Heart left ventricle (tissue), 16 donors: ENCODE results near the gene DUSP1. TPM values are rescaled to one million over a fixed set of nuclear protein-coding genes. Genes with fewer than 3 reads are reported as not detected.
A peak's percentile ranks its signal among the peaks of the same experiment; 100 is the strongest.

Experiments used
- ATAC-seq, 4 donors: fragments of 200-7000 bp; cut with Tn5 transposase; one replicate each; pipeline ENCODE4 v1.9.1; 2020 to 2022; ENCODE audit warnings: moderate library complexity in 4 of 4, mild to moderate bottlenecking in 3 of 4, moderate number of reproducible peaks in 1 of 4
- DNase-seq, 5 donors: peaks; one replicate each; pipeline ENCODE4 v3.0.0-alpha.2; 2020
- H3K27ac ChIP-seq, 12 donors: fragments of 200-600 bp; sonication (generic) in 4 of 12; one replicate each; pipeline versions ENCODE4 v1.5.0 to v1.8.0; 2016 to 2022; ENCODE audit warnings: mild to moderate bottlenecking in 2 of 12
- H3K27me3 ChIP-seq, 9 donors: fragments of 200-600 bp; sonication (generic) in 2 of 9; one replicate each; pipeline versions ENCODE4 v1.5.1 to v1.8.0; 2016 to 2022; ENCODE audit warnings: mild to moderate bottlenecking in 3 of 9
- H3K36me3 ChIP-seq, 9 donors: fragments of 200-600 bp; sonication (generic) in 2 of 9; one replicate each; pipeline versions ENCODE4 v1.5.0 to v1.8.0; 2018 to 2022; ENCODE audit warnings: mild to moderate bottlenecking in 2 of 9
- H3K4me1 ChIP-seq, 12 donors: fragments of 200-600 bp; sonication (generic) in 4 of 12; one replicate each; pipeline versions ENCODE4 v1.5.0 to v1.8.0; 2016 to 2022; ENCODE audit warnings: mild to moderate bottlenecking in 3 of 12
- H3K4me3 ChIP-seq, 12 donors: fragments of 200-600 bp; sonication (generic) in 4 of 12; one replicate each; pipeline versions ENCODE4 v1.5.0 to v1.8.0; 2017 to 2022; ENCODE audit warnings: mild to moderate bottlenecking in 9 of 12, moderate library complexity in 4 of 12
- H3K9me3 ChIP-seq, 12 donors: fragments of 200-600 bp; sonication (generic) in 4 of 12; one replicate each; pipeline versions ENCODE4 v1.5.0 to v1.8.0; 2016 to 2022; ENCODE audit warnings: mild to moderate bottlenecking in 1 of 12
- CTCF ChIP-seq, 12 donors: fragments of 200-600 bp; sonication (generic) in 4 of 12; IDR thresholded peaks; one replicate each; pipeline versions ENCODE4 v1.5.0 to v1.8.0; 2018 to 2022; ENCODE audit warnings: antibody characterized with exemption in 12 of 12, mild to moderate bottlenecking in 5 of 12
- POLR2A ChIP-seq, 2 donors: fragments of 450-650 bp; IDR thresholded peaks; one replicate each; pipeline ENCODE4 v1.6.1; 2017; ENCODE audit warnings: antibody characterized with exemption in 2 of 2, mild to moderate bottlenecking in 2 of 2, moderate library complexity in 2 of 2
- WGBS, 4 donors: extraction: QIAGEN DNeasy Blood & Tissue Kit in 2 of 4; methylation state at CpG; one replicate each; pipeline versions ENCODE4 v1.1.5 to v1.1.7; 2013 to 2018; 5-methylcytosine and 5-hydroxymethylcytosine counted together
- intact Hi-C, 10 donors: fragments of 100-400 bp; cut with DNase I; formaldehyde crosslinking; loops; one replicate each; pipeline versions ENCODE4 v1.11.1 to v1.14.2; 2022
- polyA plus RNA-seq, 2 donors: library from polyadenylated mRNA; stranded (reverse); fragments of 200-250 nt; gene quantifications; one replicate each; pipeline ENCODE4 v1.2.3, GENCODE V29; 2013
- total RNA-seq, 9 donors: library from RNA; depleted of rRNA in 2 of 9; stranded (reverse); fragments of >200 nt in 2 of 9; fragmentation: NEBNext Ultra II Directional in 3 of 9; extraction: Animal tissue kit (Norgen Biotek cat#: 25700) in 3 of 9; gene quantifications; one replicate each; pipeline versions ENCODE4 v1.1.0 to v1.2.4, GENCODE V29; 2016 to 2023
- donor health status: ischemic (EF 13 %, LVEDD 7.1; RV severe dilation, severe dysfunction).
- donor health status: healthy with polysubstance abuse.
- donor health status: DM: no; HTN: yes; CAD: no.
- donor health status: DM: no; HTN: no; CAD: no.
- donor health status: ischemic (EF 25% LVEDD 6.9; RV normal size, moderate dysfunction).
- donor health status: ischemic (EF 25% LVEDD 5.7; RV mildly dilated, moderate dysfunction).
- donor health status: healthy.
- donor health status: DM: yes; HTN: yes; CAD: no.
- donor health status: ischemic (EF 35%, LVEDD 5.7; RV mildly dilated, moderate dysfunction).
- donor health status: nonischemic (EF 11% LVEDD 7.7; RV severe dilation, severe dysfunction).
- donor health status: DM: yes; HTN: yes; CAD: no.
- donor health status: PGD.
- donor health status: ischemic (EF 29% LVEDD 5.4; RV normal size, mild dysfunction).
- donor health status: nonischemic (EF 23%, LVEDD 6.1; RV moderate dilation, normal function).

DUSP1 gene
- total and polyA plus RNA-seq, 11 donors = 24.3 to 335 (median 78.2) TPM

- H3K27ac ChIP-seq = no peak overlapping the region
- TF ChIP-seq POLR2A (IDR thresholded peaks at IDR 0.05) (no peak), CTCF (IDR thresholded peaks at IDR 0.05) (no peak)
- H3K36me3 ChIP-seq = no peaks in the 10 kb centered on the region
- no peaks in the 10 kb centered on the region for H3K27me3 ChIP-seq
- DNase-seq (peak in 1 of 5 donors; percentile 20), ATAC-seq (no peak)
- peaks cover 0 to 21% (median 16%) of the 10 kb centered on the region in 12 donors for H3K4me1 ChIP-seq
- H3K9me3 ChIP-seq = no peaks in the 10 kb centered on the region
- intact Hi-C loops = no loop called here
- H3K4me3 ChIP-seq = no peak overlapping the region
- 92 to 99% (median 95%) methylated on average over 5 of the region's 5 CpGs for WGBS, 4 donors
These were observed 45.2 kb downstream of the DUSP1 start for GRCh38 chr5:172725785-172726184.

- Histone ChIP-seq H3K4me1 (peaks cover 0 to 26% (median 16%) of the 10 kb centered on the region in 12 donors), H3K9me3 (no peaks in the 10 kb centered on the region), H3K36me3 (no peaks in the 10 kb centered on the region), H3K4me3 (no peak overlapping the region), H3K27me3 (no peaks in the 10 kb centered on the region), H3K27ac (no peak overlapping the region)
- no peak for TF ChIP-seq CTCF (IDR thresholded peaks at IDR 0.05)
- TF ChIP-seq POLR2A (IDR thresholded peaks at IDR 0.05) = no peak
- WGBS, 4 donors = 95 to 98% (median 98%) methylated on average over 7 to 10 of the region's 10 CpGs
- DNase-seq (peak in 1 of 5 donors; percentile 46), ATAC-seq (no peak)
- intact Hi-C loops = no loop called here
These were observed 45.7 kb downstream of the DUSP1 start for GRCh38 chr5:172725273-172725672.

GRCh38 chr5:172724242-172725183 is 46.5 kb downstream of the DUSP1 start:
- TF ChIP-seq POLR2A (IDR thresholded peaks at IDR 0.05) = no peak
- no peak for TF ChIP-seq CTCF (IDR thresholded peaks at IDR 0.05)
- peak in 1 of 5 donors; percentile 20 for DNase-seq
- WGBS, 4 donors = 74 to 81% (median 76%) methylated on average over 22 of the region's 22 CpGs

GRCh38 chr5:172723508-172723907 is 47.5 kb downstream of the DUSP1 start:
- no peak for TF ChIP-seq CTCF (IDR thresholded peaks at IDR 0.05)
- TF ChIP-seq POLR2A (IDR thresholded peaks at IDR 0.05) = no peak
- Histone ChIP-seq H3K4me3 (no peak overlapping the region), H3K27ac (no peak overlapping the region), H3K4me1 (peaks cover 0 to 27% (median 16%) of the 10 kb centered on the region in 12 donors), H3K9me3 (no peaks in the 10 kb centered on the region), H3K36me3 (no peaks in the 10 kb centered on the region), H3K27me3 (no peaks in the 10 kb centered on the region)
- intact Hi-C loops = no loop called here
- no peak for ATAC-seq
- peak in 1 of 5 donors; percentile 7 for DNase-seq
- 68 to 79% (median 72%) methylated on average over 2 of the region's 2 CpGs for WGBS, 4 donors

More at GRCh38 chr5:172724242-172725183, 46.5 kb downstream of the DUSP1 start:
- Histone ChIP-seq H3K36me3 (no peaks in the 10 kb centered on the region), H3K9me3 (no peaks in the 10 kb centered on the region), H3K27ac (no peak overlapping the region), H3K4me3 (no peak overlapping the region), H3K4me1 (peaks cover 0 to 27% (median 16%) of the 10 kb centered on the region in 12 donors), H3K27me3 (no peaks in the 10 kb centered on the region)
- intact Hi-C loops = no loop called here
- ATAC-seq = no peak
